GM19099 (cell line): ENCODE results near the gene MYO9B.

ENCODE experiments used
- POLR2A ChIP-seq: IDR thresholded peaks from 3 replicates; pipeline ENCODE4 v1.6.1; 2011; ENCODE audit warnings: low read depth; ENCODE audit not compliant: insufficient read length; ENCODE audit errors: extremely low read depth

MYO9B gene

GRCh38 chr19:17077447-17078028 lies 2.0 kb downstream of the MYO9B start:
- TF ChIP-seq POLR2A, result no peak

GRCh38 chr19:17078036-17078919 lies 2.7 kb downstream of the MYO9B start:
- no peak for TF ChIP-seq POLR2A

GRCh38 chr19:17078920-17079709 lies 3.5 kb downstream of the MYO9B start:
- TF ChIP-seq POLR2A, result peak; percentile 17

GRCh38 chr19:17079710-17080439 lies 4.3 kb downstream of the MYO9B start:
- TF ChIP-seq POLR2A, result no peak

GRCh38 chr19:17080440-17080801 lies 4.8 kb downstream of the MYO9B start:
- TF ChIP-seq POLR2A, result no peak

GRCh38 chr19:17081672-17082630 lies 6.4 kb downstream of the MYO9B start:
- TF ChIP-seq POLR2A, result no peak

GRCh38 chr19:17086120-17086519 lies 10.5 kb downstream of the MYO9B start:
- no peak for TF ChIP-seq POLR2A

- TF ChIP-seq POLR2A, result no peak
These were observed 11.3 kb downstream of the MYO9B start for GRCh38 chr19:17086834-17087233.

GRCh38 chr19:17088552-17088951 lies 13.0 kb downstream of the MYO9B start:
- TF ChIP-seq POLR2A, result no peak

GRCh38 chr19:17090583-17090982 lies 15.0 kb downstream of the MYO9B start:
- no peak for TF ChIP-seq POLR2A

- TF ChIP-seq POLR2A, result no peak
These were observed 16.3 kb downstream of the MYO9B start for GRCh38 chr19:17091758-17092333.

GRCh38 chr19:17092696-17093095 lies 17.1 kb downstream of the MYO9B start:
- no peak for TF ChIP-seq POLR2A

GRCh38 chr19:17095141-17095919 lies 19.8 kb downstream of the MYO9B start:
- TF ChIP-seq POLR2A, result no peak
